Effector memory CD4-positive, alpha-beta T cell (primary cell): ENCODE data around the gene TP53RK.

Experiments
- DNase-seq, 3 donors: peaks; one replicate each; pipeline ENCODE4 v3.0.0-alpha.2; 2020
- H3K27ac ChIP-seq: 2 replicates; pipeline ENCODE4 v1.7.0; 2013; ENCODE audit warnings: mild to moderate bottlenecking, low read length, moderate library complexity; ENCODE audit not compliant: insufficient read depth, poor library complexity, severe bottlenecking
- H3K27me3 ChIP-seq: replicated peaks from 2 replicates; pipeline ENCODE4 v1.7.0; 2013; ENCODE audit warnings: mild to moderate bottlenecking, low read length; ENCODE audit not compliant: insufficient read depth, control insufficient read depth, poor library complexity, severe bottlenecking
- H3K36me3 ChIP-seq: 2 replicates; pipeline ENCODE4 v1.7.0; 2013; ENCODE audit warnings: mild to moderate bottlenecking, low read length, moderate library complexity; ENCODE audit not compliant: control insufficient read depth, insufficient read depth
- H3K4me1 ChIP-seq: 2 replicates; pipeline ENCODE4 v1.7.0; 2013; ENCODE audit warnings: low read length, mild to moderate bottlenecking; ENCODE audit not compliant: control insufficient read depth, insufficient read depth, poor library complexity, severe bottlenecking
- H3K4me3 ChIP-seq: 2 replicates; pipeline ENCODE4 v1.7.0; 2013; ENCODE audit warnings: low read length, low read depth, mild to moderate bottlenecking; ENCODE audit not compliant: insufficient read depth, poor library complexity, severe bottlenecking
- H3K9me3 ChIP-seq: 2 replicates; pipeline ENCODE4 v1.7.0; 2013; ENCODE audit warnings: mild to moderate bottlenecking, low read length, moderate library complexity; ENCODE audit not compliant: control insufficient read depth

Gene TP53RK

GRCh38 chr20:46673394-46674252, 15.6 kb downstream of the TP53RK start:
- Histone ChIP-seq H3K27me3 (no peaks in the 10 kb centered on the region), H3K4me1 (no peaks in the 10 kb centered on the region), H3K9me3 (no peaks in the 10 kb centered on the region), H3K4me3 (no peak overlapping the region), H3K36me3 (no peaks in the 10 kb centered on the region), H3K27ac (no peak overlapping the region)
- DNase-seq: no peak

- Histone ChIP-seq H3K9me3 (no peaks in the 10 kb centered on the region), H3K27ac (no peak overlapping the region), H3K4me1 (no peaks in the 10 kb centered on the region), H3K4me3 (no peak overlapping the region), H3K27me3 (no peaks in the 10 kb centered on the region), H3K36me3 (no peaks in the 10 kb centered on the region)
- DNase-seq: no peak
These were observed 16.6 kb downstream of the TP53RK start for GRCh38 chr20:46672543-46673148.

- no peaks in the 10 kb centered on the region for H3K9me3 ChIP-seq
- H3K36me3 ChIP-seq: no peaks in the 10 kb centered on the region
- no peaks in the 10 kb centered on the region for H3K4me1 ChIP-seq
- no peak overlapping the region for H3K4me3 ChIP-seq
- DNase-seq: no peak
- no peak overlapping the region for H3K27ac ChIP-seq
- no peaks in the 10 kb centered on the region for H3K27me3 ChIP-seq
These were observed 17.2 kb downstream of the TP53RK start for GRCh38 chr20:46671866-46672542.

DNA sequence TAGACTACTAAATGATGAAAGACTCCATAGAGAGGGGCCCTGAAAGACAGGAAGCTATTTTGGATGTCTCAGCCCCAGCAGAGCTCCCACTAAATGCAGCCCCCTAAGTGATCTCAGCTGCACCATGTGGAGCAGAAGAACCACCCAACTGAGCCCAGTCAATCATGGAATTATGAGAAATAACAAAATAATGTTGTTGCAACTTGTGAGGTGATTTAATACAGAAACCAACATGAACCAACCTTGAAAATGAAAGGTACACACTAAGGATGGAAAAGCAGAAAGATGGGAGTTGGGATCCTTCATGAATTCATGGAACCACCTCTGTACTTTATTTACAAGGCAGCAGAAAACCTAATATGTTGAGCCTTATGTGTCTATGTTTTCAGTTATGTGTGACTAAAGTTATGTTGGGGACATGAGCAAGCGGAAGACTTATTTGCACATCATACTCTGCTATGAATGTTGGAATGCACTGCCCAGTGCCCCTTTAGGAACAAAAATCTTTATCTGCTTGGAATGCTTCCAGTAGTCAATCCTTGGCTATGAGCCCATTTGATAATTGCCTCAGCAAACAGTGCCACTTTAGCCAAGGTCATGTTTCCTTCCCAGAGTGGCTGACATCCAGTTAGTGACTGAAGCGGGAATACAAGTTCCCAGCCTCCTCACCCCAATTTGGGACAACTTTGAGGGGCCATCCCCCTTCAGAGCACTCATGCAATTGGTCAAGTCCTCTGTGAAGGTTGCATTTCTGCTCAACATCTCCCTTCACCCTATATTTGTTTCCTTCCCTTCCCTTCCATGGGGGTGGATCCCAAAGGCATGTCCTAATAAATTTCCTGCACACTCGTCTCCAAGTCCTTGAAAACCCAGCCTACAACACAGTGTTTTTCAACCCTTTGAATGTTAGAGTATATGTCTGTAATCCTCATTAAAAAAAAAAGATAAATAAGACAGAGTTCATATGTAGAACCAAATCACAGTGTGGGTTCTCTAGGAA, 18.4 kb downstream of the TP53RK start:
- Histone ChIP-seq H3K9me3 (no peaks in the 10 kb centered on the region), H3K27ac (no peak overlapping the region), H3K4me1 (no peaks in the 10 kb centered on the region), H3K27me3 (no peaks in the 10 kb centered on the region), H3K36me3 (no peaks in the 10 kb centered on the region), H3K4me3 (no peak overlapping the region)
- DNase-seq: no peak

GRCh38 chr20:46670228-46670584, 19.0 kb downstream of the TP53RK start:
- no peaks in the 10 kb centered on the region for H3K9me3 ChIP-seq
- DNase-seq: no peak
- H3K36me3 ChIP-seq: no peaks in the 10 kb centered on the region
- no peak overlapping the region for H3K4me3 ChIP-seq
- H3K27me3 ChIP-seq: no peaks in the 10 kb centered on the region
- no peak overlapping the region for H3K27ac ChIP-seq
- no peaks in the 10 kb centered on the region for H3K4me1 ChIP-seq

- H3K36me3 ChIP-seq: no peaks in the 10 kb centered on the region
- no peak for DNase-seq
- H3K4me1 ChIP-seq: no peaks in the 10 kb centered on the region
- H3K27me3 ChIP-seq: no peaks in the 10 kb centered on the region
- no peaks in the 10 kb centered on the region for H3K9me3 ChIP-seq
- H3K27ac ChIP-seq: no peak overlapping the region
- no peak overlapping the region for H3K4me3 ChIP-seq
These were observed 22.3 kb downstream of the TP53RK start for GRCh38 chr20:46666818-46667515.

GRCh38 chr20:46666306-46666705, 22.9 kb downstream of the TP53RK start:
- no peak for DNase-seq
- Histone ChIP-seq H3K4me1 (no peaks in the 10 kb centered on the region), H3K36me3 (no peaks in the 10 kb centered on the region)

GRCh38 chr20:46665602-46666001, 23.6 kb downstream of the TP53RK start:
- no peaks in the 10 kb centered on the region for H3K9me3 ChIP-seq
- H3K4me1 ChIP-seq: no peaks in the 10 kb centered on the region
- no peak for DNase-seq
- H3K36me3 ChIP-seq: no peaks in the 10 kb centered on the region
- H3K27ac ChIP-seq: no peak overlapping the region
- no peak overlapping the region for H3K4me3 ChIP-seq
- H3K27me3 ChIP-seq: no peaks in the 10 kb centered on the region

More at GRCh38 chr20:46666306-46666705, 22.9 kb downstream of the TP53RK start:
- Histone ChIP-seq H3K27ac (no peak overlapping the region), H3K9me3 (no peaks in the 10 kb centered on the region), H3K4me3 (no peak overlapping the region), H3K27me3 (no peaks in the 10 kb centered on the region)

DNA sequence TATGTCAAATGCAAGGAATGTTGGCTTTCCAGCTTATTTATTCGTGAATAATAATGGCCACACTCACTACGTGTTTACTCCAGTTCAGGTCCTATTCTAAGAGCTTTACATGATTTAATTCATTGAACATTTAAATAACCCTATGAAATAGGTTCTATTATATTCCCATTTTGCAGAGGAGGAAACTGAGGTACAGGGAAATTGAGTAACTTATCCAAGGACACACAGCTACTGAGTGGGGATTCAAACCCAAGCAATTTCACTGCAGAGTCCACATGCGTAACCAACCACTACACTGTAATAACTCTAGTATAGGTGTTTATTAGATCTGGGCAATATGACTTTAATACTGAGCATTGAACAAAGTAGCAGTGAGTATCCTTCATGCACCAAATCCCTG, 25.7 kb downstream of the TP53RK start:
- no peaks in the 10 kb centered on the region for H3K27me3 ChIP-seq
- H3K36me3 ChIP-seq: no peaks in the 10 kb centered on the region
- DNase-seq: no peak
- H3K27ac ChIP-seq: no peak overlapping the region
- no peak overlapping the region for H3K4me3 ChIP-seq
- H3K9me3 ChIP-seq: no peaks in the 10 kb centered on the region
- H3K4me1 ChIP-seq: no peaks in the 10 kb centered on the region
